ACHN (cell line): Measurements from ENCODE around the gene MIA3.
"Not testable (repeated sequence)": the region's sequence is repeated elsewhere in the genome, so short reads cannot be mapped to it uniquely, and the experiment has no call there.

Experiments used
- DNase-seq: peaks from one replicate; pipeline ENCODE4 v3.0.0-alpha.2; 2015
- in situ Hi-C: cut with HindIII; loops from 2 replicates; pipeline ENCODE4 v1.10.0; 2017; ENCODE audit warnings: low sequenced_read_pairs, low pct_ligation_motif_present, low pct_unique_long_range_greater_than_20kb

MIA3 gene, protein sequence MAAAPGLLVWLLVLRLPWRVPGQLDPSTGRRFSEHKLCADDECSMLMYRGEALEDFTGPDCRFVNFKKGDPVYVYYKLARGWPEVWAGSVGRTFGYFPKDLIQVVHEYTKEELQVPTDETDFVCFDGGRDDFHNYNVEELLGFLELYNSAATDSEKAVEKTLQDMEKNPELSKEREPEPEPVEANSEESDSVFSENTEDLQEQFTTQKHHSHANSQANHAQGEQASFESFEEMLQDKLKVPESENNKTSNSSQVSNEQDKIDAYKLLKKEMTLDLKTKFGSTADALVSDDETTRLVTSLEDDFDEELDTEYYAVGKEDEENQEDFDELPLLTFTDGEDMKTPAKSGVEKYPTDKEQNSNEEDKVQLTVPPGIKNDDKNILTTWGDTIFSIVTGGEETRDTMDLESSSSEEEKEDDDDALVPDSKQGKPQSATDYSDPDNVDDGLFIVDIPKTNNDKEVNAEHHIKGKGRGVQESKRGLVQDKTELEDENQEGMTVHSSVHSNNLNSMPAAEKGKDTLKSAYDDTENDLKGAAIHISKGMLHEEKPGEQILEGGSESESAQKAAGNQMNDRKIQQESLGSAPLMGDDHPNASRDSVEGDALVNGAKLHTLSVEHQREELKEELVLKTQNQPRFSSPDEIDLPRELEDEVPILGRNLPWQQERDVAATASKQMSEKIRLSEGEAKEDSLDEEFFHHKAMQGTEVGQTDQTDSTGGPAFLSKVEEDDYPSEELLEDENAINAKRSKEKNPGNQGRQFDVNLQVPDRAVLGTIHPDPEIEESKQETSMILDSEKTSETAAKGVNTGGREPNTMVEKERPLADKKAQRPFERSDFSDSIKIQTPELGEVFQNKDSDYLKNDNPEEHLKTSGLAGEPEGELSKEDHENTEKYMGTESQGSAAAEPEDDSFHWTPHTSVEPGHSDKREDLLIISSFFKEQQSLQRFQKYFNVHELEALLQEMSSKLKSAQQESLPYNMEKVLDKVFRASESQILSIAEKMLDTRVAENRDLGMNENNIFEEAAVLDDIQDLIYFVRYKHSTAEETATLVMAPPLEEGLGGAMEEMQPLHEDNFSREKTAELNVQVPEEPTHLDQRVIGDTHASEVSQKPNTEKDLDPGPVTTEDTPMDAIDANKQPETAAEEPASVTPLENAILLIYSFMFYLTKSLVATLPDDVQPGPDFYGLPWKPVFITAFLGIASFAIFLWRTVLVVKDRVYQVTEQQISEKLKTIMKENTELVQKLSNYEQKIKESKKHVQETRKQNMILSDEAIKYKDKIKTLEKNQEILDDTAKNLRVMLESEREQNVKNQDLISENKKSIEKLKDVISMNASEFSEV (N-terminal part only)

DNA sequence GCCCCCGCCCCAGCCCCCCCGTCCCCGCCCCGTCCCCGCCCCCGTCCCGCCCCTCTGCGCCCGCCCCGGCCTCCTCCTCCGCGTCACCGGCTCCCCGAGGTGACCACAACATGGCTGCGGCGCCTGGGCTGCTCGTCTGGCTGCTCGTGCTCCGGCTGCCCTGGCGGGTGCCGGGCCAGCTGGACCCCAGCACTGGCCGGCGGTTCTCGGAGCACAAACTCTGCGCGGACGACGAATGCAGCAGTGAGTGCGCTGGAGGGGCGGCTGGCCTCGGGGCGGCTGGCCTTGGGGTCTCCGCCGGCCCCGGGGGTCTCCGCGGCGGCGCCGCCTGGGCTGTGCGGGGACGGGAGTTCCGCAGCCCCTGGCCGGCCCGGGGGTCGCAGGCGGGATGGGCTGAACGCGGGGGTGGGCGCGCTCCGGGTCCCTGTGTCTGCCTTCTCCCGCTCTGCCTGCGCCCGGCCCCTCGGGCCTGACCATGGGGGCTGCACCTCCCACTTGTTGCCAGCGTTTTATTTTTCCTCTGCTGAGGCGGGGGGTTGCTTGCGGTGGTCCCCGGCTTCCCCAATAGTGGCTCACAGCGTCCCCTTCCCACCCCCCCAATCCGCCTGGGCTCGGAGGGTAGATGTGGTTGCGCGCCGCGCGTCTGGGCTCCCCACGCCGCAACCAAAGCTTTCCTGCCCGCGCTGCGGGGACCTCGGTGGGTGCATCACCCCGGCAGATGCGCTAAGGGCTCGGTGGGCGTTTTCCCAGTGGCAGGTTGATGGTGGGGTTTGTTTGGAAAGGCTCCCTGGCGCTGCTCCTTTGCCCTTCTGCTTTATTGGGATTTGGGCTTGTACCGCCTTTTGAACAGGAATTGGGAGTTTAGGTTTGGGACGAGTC is at the start of gene MIA3:
Gene MIA3, plus strand, starts transcription at position 97 of the 879 bp plus-strand sequence. Its CDS starts 14 bp downstream, at position 111.
- in situ Hi-C loops, result no loop called here
- peak; percentile 27 for DNase-seq

DNA sequence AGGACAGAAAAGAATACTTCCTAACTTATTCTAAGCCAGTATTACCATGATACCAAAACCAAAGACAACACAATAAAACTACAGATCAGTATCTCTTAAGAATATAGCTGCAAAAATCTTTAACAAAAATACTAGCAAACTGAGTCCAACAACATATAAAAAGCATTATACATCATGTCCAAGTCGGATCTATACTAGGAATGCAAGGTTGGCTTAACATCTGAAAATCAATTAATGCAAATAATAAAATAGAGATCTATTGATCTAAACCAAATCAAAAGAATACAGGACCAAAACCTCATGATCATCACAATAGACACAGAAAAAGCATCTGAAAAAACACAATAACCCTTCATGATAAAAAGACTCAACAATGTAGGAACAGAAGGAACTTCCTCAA is 47.1 kb upstream of the MIA3 start:
- in situ Hi-C loops, result no loop called here

DNA sequence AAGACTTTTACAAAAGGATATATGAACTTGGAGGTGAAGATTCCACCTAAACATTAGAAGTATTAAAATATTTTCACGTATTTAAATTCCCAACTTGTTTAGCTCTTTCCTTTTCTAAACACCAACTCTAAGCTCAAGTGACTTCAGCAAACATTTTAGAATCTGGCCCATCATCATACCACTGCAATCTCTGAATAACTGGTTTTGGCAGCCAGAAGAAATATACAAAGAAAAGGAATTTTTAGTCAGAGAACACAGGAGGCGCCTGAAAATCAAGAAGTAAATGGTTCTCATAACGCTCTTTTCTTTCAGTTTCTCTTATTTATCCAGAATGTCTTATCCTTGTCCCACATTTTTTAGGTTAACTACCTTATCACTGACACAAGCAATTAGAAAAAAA is 38.6 kb upstream of the MIA3 start:
- DNase-seq, result no peak
- in situ Hi-C loops, result no loop called here

More for the DNA sequence above, 47.1 kb upstream of the MIA3 start:
- no peak for DNase-seq

DNA sequence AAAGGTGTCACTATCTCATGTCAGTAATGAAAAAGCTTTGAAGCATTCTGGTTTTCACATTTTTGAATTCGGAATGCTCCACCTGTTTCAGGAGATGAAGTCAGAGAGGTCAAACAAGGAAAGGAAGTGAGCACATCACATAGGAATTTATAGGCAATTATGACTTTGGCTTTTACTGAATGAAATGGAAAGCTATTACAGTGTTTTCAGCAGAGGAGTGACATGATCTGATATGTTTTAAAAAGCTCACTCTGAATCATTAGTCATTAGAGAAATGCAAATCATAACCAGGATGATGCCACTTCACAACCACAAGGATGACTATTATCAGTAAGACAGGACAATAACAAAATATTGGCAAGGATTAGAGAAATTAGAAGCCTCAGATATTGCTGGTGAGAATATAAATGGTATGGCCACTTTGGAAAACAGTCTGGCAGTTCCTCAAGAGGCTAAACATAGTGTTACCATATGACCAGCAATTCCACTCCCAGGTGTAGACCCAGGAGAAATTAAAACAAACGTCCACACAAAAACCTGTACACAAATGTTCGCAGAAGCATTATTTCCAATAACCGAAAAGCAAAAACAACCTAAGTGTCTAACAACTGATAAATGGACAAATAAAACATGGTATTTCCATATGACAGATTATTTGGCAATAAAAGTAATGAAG is 35.7 kb upstream of the MIA3 start:
- in situ Hi-C loops, result no loop called here

DNA sequence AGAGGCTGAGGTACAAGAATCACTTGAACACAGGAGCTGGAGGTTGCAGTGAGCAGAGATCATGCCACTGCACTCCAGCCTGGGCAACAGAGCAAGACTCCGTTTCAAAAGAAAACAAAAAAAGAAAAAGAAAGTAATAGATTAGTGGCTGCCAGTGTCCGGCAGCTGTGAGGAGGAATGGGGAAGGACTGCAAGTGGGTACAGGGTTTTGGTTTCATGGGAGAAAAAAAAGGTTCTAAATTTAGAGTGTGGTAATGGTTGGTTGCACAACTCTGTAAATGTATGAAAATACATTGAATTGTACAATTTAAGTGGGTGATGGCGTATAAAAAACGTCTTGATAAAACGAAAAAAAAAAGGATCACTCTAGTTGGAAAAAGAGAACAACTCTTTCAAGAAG is 34.8 kb upstream of the MIA3 start:
- in situ Hi-C loops, result no loop called here

More for the DNA sequence above, 35.7 kb upstream of the MIA3 start:
- DNase-seq, result peak; percentile 41

DNA sequence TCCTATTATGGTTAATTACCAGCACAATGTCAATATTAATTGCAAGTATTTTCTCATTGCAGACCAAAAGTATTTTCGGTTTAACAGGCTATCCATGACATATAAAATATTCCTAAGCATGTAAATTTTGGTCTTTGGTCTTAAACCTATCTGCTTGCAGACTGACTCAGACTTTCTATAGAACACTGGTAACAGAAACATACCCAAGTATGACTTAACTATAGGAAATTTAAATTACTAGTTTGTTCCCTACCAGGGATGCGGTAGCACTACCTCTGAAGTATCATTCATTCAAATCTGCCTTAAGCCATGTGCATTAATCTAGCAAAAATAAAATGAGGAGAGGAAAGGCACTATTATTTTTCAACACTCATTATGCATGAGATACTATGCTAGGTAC is 31.1 kb upstream of the MIA3 start:
- in situ Hi-C loops, result no loop called here
- no peak for DNase-seq

More for the DNA sequence above, 34.8 kb upstream of the MIA3 start:
- DNase-seq, result no peak

DNA sequence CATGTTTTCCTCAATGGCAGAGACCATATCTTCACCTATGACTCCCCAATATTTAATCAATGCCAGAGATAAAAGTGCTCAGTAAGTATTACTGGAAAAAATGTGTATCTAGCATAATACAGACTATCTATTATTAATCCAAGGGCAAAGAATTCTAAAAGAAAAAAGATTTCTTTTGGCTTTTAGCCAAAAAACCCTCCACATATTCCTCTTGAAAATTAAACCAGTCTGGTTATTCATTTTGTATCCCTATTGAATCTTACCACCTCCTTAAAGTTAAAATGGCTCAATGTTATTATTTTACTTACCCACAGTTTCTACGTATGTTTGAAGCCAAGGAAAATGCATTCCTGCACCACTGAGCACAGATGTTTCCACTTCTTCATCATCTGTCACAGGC is 29.8 kb upstream of the MIA3 start:
- in situ Hi-C loops, result no loop called here
- DNase-seq, result no peak

DNA sequence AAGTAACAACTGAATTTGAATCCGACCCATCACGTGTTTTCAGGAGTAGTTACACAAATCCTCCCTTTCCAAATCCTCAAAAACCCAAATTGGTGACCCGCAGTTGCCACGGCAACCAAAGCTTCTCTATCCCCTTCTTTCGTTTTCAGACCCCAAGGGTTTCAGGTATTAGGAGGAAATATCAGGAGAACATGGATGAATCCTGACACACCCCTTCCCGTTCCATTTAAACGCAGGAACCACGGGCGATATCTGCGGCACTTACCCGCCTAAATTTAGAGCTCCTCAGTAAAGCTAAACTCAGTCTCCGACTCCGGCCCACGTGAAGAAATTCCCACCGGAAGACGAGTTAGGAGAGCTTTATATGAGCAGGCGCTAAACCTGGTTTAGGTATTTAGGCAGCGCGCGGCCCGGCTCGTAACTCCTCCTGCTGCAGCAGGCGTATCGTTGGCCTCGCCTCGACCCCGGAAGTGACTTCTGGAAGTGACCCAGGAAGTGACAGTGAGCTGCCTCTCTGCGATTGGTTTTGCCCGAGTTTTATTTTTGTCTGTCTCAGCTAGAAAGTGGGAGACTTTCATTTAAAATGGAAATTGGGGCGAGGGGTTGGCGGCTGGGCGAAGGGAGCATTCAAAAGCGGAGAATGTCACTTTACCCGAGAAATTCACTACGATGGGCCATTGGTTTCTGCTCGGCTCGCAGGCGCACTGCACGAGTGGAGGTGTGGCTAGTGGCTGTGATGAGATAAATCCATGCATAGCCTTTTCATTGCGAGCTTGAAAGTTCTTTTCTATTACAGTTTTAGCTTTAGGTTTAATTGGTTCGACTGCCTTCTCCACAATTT is 28.2 kb upstream of the MIA3 start, which contains the start of gene TAF1A:
Gene TAF1A, minus strand, starts transcription at position 472 of the 841 bp plus-strand sequence.
- in situ Hi-C loops, result no loop called here
- DNase-seq, result peak; percentile 92

DNA sequence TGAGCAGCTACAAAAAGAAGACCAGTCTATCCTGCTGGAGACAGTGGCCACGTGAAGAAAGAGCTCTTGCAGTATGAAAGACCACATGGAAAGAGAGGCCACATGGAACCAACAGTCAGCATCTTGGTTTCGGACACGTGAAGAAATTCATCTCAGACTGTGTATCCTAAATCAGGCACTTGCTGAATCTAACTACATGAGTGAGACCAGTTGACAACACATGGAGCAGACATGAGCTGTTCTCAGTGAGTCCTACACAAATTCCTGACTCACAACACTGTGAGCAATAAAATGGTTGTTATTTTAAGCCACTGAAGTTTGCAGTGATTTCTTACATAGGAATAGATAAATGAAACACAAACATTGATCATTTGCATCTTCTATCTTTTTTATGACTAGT is 25.7 kb upstream of the MIA3 start:
- in situ Hi-C loops, result no loop called here
- no peak for DNase-seq

DNA sequence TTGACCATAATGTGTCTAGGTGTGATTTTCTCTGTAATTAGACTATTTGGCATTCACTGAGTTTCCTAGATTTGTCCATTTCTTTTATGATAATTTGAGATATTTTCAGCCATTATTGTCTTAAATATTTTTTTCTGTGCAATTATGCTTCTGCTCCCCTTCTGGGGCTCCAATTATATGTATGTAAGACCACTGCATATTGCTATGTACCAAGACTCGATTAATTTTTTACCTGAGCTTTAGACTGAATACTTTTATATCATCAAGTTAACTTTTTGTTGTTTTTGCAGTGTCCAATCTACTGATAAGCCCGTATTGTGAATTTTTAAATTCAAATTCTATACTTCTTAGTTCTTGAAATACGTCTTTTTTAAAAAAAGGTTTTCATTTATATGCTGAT is 23.1 kb upstream of the MIA3 start:
- no peak for DNase-seq
- in situ Hi-C loops, result no loop called here

DNA sequence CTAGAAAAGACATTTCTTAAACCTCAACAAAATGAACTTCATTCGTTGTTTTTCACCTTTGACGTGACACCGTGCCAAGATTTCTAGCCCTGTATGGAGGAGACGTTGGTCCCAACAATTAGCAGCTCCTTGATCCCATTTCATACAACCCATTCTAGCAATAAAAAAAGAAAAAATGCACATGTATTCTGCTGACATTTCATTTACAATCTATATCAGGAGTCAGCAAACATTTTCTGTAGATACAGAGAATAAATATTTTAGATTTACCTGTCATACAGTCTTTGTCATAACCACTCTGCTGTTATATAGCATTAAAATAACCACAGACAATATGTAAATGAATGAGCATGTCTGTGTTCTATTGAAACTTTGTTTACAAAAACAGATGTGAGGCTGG is 21.2 kb upstream of the MIA3 start:
- no peak for DNase-seq
- in situ Hi-C loops, result no loop called here

DNA sequence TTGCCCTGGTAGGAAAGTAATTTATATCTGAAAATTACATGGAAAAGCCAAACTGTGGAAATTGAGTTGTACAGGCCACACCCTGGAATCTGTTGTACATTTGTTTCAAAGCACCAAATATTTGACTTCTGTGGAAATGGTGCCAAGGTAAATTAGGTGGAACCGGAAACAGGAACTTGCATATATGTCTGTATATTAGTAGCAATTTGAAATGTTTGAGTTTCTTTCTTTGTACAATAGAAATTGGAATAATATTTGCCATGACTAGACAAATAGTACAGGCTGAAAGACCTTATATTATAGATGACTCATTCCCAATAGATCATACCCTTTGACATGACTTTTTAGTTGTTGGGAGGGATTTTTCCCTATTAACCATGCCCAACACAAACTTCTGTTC is 17.6 kb upstream of the MIA3 start:
- DNase-seq, result no peak
- in situ Hi-C loops, result no loop called here

DNA sequence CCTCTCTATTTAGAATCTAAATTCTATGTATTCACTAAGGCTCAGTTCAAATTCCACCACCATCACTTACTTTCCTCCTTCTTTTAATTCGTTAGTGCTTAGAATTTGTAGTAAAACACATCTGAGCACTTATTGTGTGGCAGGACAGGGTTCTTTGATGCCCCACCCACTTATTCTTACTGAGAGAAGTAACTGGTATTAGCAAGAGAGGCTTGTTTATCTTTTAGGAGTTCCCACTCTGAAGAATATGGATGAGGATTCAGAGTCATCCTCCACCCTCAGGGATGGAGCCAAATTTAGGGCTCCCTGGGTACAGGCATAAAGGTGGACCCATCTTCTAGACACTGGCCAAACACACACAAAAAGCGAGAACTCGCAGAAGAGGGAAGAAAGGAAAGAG is 16.6 kb upstream of the MIA3 start:
- in situ Hi-C loops, result no loop called here
- no peak for DNase-seq

DNA sequence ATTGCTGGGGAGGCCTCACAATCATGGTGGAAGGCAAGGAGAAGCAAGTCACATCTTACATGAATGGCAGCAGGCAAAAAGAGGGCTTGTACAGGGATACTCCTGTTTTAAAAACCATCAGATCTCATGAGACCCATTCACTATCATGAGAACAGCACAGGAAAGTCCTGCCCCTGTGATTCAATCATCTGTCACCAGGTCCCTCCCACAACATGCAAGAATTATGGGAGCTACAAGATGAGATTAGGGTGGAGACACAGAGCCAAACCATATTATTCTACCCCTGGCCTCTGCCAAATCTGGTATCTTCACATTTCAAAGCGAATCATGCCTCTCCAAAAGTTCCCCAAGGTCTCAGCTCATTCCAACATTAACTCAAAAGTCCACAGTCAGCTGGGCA is 11.1 kb upstream of the MIA3 start:
- DNase-seq, result no peak
- in situ Hi-C loops, result no loop called here

DNA sequence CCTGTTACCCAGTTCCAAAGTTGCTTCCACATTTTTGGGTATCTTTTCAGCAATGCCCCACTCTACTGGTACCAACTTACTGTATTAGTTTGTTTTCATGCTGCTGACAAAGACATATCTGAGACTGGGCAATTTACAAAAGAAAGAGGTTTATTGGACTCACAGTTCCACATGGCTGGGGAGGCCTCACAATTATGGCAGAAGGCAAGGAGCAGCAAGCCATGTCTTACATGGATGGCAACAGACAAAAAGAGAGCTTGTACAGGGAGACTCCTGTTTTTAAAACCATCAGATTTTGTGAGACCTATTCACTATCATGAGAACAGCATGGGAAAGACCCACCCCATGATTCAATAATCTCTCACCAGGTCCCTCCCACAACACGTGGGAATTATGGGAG is 8.8 kb upstream of the MIA3 start:
- DNase-seq, in situ Hi-C loops: not testable (repeated sequence)

DNA sequence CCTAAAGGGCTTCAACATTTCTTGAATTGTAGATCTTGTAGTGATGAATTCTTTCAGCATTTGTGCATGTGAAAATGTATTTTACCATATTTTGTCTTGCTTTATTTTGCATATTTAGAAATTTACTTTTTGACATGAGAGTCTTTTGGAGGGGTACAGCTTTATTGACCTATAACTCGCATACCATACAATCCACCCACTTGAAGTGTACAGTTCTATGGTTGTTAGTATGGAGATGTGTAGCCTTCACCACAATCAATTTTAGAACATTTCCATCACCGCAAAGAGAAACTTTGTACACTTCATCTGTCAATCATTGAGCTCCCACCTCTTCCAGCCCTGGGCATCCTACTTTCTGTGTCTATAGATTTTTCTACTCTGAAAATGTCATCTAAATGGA is 7.2 kb upstream of the MIA3 start:
- in situ Hi-C loops, result no loop called here
- DNase-seq, result no peak
